CD14-positive monocyte (primary cell): ENCODE measurements around the gene C15orf40. TPM values are rescaled to one million over a fixed set of nuclear protein-coding genes. Genes with fewer than 3 reads are reported as not detected.
"Not testable (repeated sequence)": the region's sequence is repeated elsewhere in the genome, so short reads cannot be mapped to it uniquely, and the experiment has no call there.

ENCODE experiments used
- DNase-seq, 3 donors: peaks; one replicate each; pipeline ENCODE4 v3.0.0-alpha.2; 2011 to 2022
- H2AFZ ChIP-seq: 2 replicates; pipeline ENCODE4 v1.6.0; 2012; ENCODE audit warnings: mild to moderate bottlenecking, low read depth, low read length, inconsistent platforms; ENCODE audit not compliant: insufficient read depth, poor library complexity, severe bottlenecking
- H3K27ac ChIP-seq, 2 donors: 1 replicate in 1 of 2; 2 replicates in 1 of 2; pipeline ENCODE4 v1.5.1; 2012 to 2013; ENCODE audit warnings: low read length in 2 of 2, control low read depth in 1 of 2, inconsistent platforms in 1 of 2, low read depth in 1 of 2, mild to moderate bottlenecking in 1 of 2
- H3K27me3 ChIP-seq, 2 donors: one replicate each; pipeline versions ENCODE4 v1.6.0 to v1.6.1; 2011 to 2013; ENCODE audit warnings: low read length in 2 of 2; ENCODE audit not compliant: control insufficient read depth in 2 of 2, insufficient read depth in 2 of 2
- H3K36me3 ChIP-seq, 2 donors: replicated peaks in 1 of 2; 1 replicate in 1 of 2; 2 replicates in 1 of 2; pipeline versions ENCODE4 v1.5.1 to v1.6.1; 2012 to 2013; ENCODE audit warnings: low read length in 2 of 2, control low read depth in 1 of 2, inconsistent platforms in 1 of 2, mild to moderate bottlenecking in 1 of 2; ENCODE audit not compliant: insufficient read depth in 2 of 2, control insufficient read depth in 1 of 2
- H3K4me1 ChIP-seq, 2 donors: 1 replicate in 1 of 2; 2 replicates in 1 of 2; pipeline versions ENCODE4 v1.5.1 to v1.6.1; 2012 to 2013; ENCODE audit warnings: low read length in 2 of 2, control low read depth in 1 of 2, inconsistent platforms in 1 of 2, mild to moderate bottlenecking in 1 of 2, moderate library complexity in 1 of 2; ENCODE audit not compliant: insufficient read depth in 2 of 2, control insufficient read depth in 1 of 2
- H3K4me2 ChIP-seq: replicated peaks from 2 replicates; pipeline ENCODE3; 2012; ENCODE audit warnings: low read length, moderate library complexity, mild to moderate bottlenecking; ENCODE audit not compliant: poor library complexity, severe bottlenecking; ENCODE audit errors: extremely low read depth
- H3K4me3 ChIP-seq, 3 experiments: fragments of 200-600 bp in 1 of 3; sonication (generic) in 1 of 3; replicated peaks in 1 of 3; 1 replicate in 2 of 3; 2 replicates in 1 of 3; pipeline ENCODE4 v1.5.1; 2011 to 2013; ENCODE audit warnings: low read length in 3 of 3, mild to moderate bottlenecking in 3 of 3, control low read depth in 2 of 3, low read depth in 2 of 3, inconsistent platforms in 1 of 3, moderate library complexity in 1 of 3
- H3K79me2 ChIP-seq: 2 replicates; pipeline ENCODE4 v1.6.0; 2012; ENCODE audit warnings: mild to moderate bottlenecking, control low read depth, inconsistent platforms, low read length, moderate library complexity; ENCODE audit not compliant: insufficient read depth
- H3K9ac ChIP-seq: 2 replicates; pipeline ENCODE4 v1.6.0; 2017; ENCODE audit warnings: low read length, mild to moderate bottlenecking; ENCODE audit not compliant: insufficient read depth, poor library complexity, severe bottlenecking
- H3K9me3 ChIP-seq, 2 donors: replicated peaks in 1 of 2; 1 replicate in 1 of 2; 2 replicates in 1 of 2; pipeline versions ENCODE4 v1.5.1 to v1.6.1; 2012 to 2013; ENCODE audit warnings: low read length in 2 of 2, control low read depth in 1 of 2; ENCODE audit not compliant: control insufficient read depth in 1 of 2, insufficient read depth in 1 of 2
- H4K20me1 ChIP-seq: 2 replicates; pipeline ENCODE4 v1.6.0; 2012; ENCODE audit warnings: mild to moderate bottlenecking, low read length, control low read depth, moderate library complexity; ENCODE audit not compliant: insufficient read depth
- H3K27ac Mint-ChIP-seq, 7 donors: one replicate each; pipeline ENCODE4 v1.8.0; 2020; ENCODE audit warnings: mild to moderate bottlenecking in 7 of 7, mixed read lengths in 7 of 7, moderate library complexity in 6 of 7, inconsistent platforms in 2 of 7
- H3K27me3 Mint-ChIP-seq, 3 donors: one replicate each; pipeline ENCODE4 v1.8.0; 2021 to 2022; ENCODE audit warnings: low read depth in 3 of 3, mild to moderate bottlenecking in 3 of 3, mixed read lengths in 3 of 3, moderate library complexity in 3 of 3, inconsistent platforms in 1 of 3
- H3K36me3 Mint-ChIP-seq, 2 donors: one replicate each; pipeline ENCODE4 v1.8.0; 2020; ENCODE audit warnings: mixed read lengths in 2 of 2, inconsistent platforms in 1 of 2, mild to moderate bottlenecking in 1 of 2
- H3K4me1 Mint-ChIP-seq: one replicate; pipeline ENCODE4 v1.8.0; 2020; ENCODE audit warnings: mild to moderate bottlenecking, mixed read lengths
- H3K4me3 Mint-ChIP-seq, 2 donors: one replicate each; pipeline ENCODE4 v1.8.0; 2020; ENCODE audit warnings: mild to moderate bottlenecking in 2 of 2, mixed read lengths in 2 of 2, moderate library complexity in 1 of 2
- H3K9me3 Mint-ChIP-seq, 7 donors: one replicate each; pipeline ENCODE4 v1.8.0; 2020 to 2022; ENCODE audit warnings: mixed read lengths in 7 of 7, mild to moderate bottlenecking in 6 of 7, moderate library complexity in 6 of 7, inconsistent platforms in 2 of 7
- WGBS: methylation state at CpG from one replicate; pipeline ENCODE4 v1.1.5; 2013; ENCODE audit warnings: missing lambda C conversion rate; ENCODE audit not compliant: insufficient coverage; 5-methylcytosine and 5-hydroxymethylcytosine counted together
- intact Hi-C, 2 donors: fragments of 100-400 bp; cut with micrococcal nuclease; formaldehyde crosslinking; loops; one replicate each; pipeline versions ENCODE4 v1.15.0 to v1.15.1; 2023
- polyA plus RNA-seq, 3 donors: library from polyadenylated mRNA; depleted of rRNA in 1 of 3; unstranded in 2 of 3; stranded (reverse) in 1 of 3; fragments of 300-500 nt in 2 of 3; fragments of >200 nt in 1 of 3; fragmentation: Illumina TruSeq in 2 of 3; gene quantifications; 1 replicate in 2 of 3; 2 replicates in 1 of 3; pipeline ENCODE4 v1.2.3, GENCODE V29; 2012 to 2021
- TF ChIP-seq, protein P1 (sequence below): fragments of 200-600 bp; IDR thresholded peaks from one replicate; pipeline ENCODE4 v1.8.0; 2022; ENCODE audit warnings: antibody characterized with exemption, mild to moderate bottlenecking

Gene C15orf40
- polyA plus RNA-seq, 3 donors: 13.0 to 32.1 (median 25.7) TPM

DNA sequence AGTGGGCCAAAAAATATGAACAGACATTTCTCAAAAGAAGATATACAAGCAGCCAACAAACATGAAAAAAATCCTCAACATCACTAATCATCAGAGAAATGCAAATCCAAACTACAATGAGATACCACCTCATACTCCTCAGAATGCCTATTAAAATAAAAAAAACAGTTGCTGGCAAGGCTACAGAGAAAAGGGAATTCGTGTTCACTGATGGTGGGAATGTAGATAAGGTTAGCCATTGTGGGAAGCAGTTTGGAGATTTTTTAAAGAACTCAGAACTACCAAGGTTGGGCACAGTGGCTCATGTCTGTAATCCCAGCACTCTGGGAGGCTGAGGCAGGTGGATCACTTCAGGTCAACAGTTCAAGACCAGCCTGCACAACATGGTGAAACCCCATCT is 27.8 kb upstream of the C15orf40 start:
- H3K36me3 ChIP-seq: peaks cover 33 to 80% of the 10 kb centered on the region in 2 donors
- peaks cover 96% of the 10 kb centered on the region for H4K20me1 ChIP-seq
- H2AFZ ChIP-seq: no peak overlapping the region
- no peak overlapping the region for H3K4me3 Mint-ChIP-seq
- peaks cover 0 to 2% (median 0%) of the 10 kb centered on the region in 7 donors for H3K9me3 Mint-ChIP-seq
- no peak for DNase-seq
- H3K4me2 ChIP-seq: no peak overlapping the region
- H3K4me1 ChIP-seq: no peaks in the 10 kb centered on the region
- H3K4me1 Mint-ChIP-seq: peaks cover 4% of the 10 kb centered on the region
- H3K9ac ChIP-seq: no peak overlapping the region
- TF ChIP-seq, protein P1, sequence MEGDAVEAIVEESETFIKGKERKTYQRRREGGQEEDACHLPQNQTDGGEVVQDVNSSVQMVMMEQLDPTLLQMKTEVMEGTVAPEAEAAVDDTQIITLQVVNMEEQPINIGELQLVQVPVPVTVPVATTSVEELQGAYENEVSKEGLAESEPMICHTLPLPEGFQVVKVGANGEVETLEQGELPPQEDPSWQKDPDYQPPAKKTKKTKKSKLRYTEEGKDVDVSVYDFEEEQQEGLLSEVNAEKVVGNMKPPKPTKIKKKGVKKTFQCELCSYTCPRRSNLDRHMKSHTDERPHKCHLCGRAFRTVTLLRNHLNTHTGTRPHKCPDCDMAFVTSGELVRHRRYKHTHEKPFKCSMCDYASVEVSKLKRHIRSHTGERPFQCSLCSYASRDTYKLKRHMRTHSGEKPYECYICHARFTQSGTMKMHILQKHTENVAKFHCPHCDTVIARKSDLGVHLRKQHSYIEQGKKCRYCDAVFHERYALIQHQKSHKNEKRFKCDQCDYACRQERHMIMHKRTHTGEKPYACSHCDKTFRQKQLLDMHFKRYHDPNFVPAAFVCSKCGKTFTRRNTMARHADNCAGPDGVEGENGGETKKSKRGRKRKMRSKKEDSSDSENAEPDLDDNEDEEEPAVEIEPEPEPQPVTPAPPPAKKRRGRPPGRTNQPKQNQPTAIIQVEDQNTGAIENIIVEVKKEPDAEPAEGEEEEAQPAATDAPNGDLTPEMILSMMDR: no peak
- H3K9me3 ChIP-seq: no peaks in the 10 kb centered on the region
- no peak overlapping the region for H3K27ac ChIP-seq
- H3K36me3 Mint-ChIP-seq: peaks cover 63 to 81% of the 10 kb centered on the region in 2 donors
- peaks cover 76% of the 10 kb centered on the region for H3K79me2 ChIP-seq
- WGBS: 80% methylated on average over 1 of the region's 1 CpG
- intact Hi-C loops: no loop called here
- H3K27me3 Mint-ChIP-seq: no peaks in the 10 kb centered on the region
- H3K4me3 ChIP-seq: no peak overlapping the region
- peak overlapping the region in 6 of 7 donors; percentile 0 to 73 (median 30) for H3K27ac Mint-ChIP-seq
- H3K27me3 ChIP-seq: no peaks in the 10 kb centered on the region

DNA sequence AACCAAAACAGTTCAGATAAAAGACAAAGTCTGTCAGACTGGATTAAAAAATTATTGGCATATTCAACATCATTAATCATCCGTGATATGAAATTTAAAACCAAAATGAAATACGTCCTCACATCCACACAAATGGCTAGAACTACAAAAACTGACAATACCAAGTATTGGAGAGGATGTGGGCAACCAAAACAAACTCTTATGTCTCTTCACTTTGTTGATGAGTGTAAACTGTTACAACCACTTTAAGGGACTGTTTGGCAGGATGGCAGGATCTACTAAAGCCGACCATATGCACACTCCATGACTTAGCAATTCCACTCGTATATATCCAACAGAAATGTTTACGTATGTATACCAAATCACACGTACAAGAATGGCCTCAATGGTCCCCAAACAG is 24.8 kb upstream of the C15orf40 start:
- Histone ChIP-seq H3K9ac (no peak overlapping the region), H3K4me2 (no peak overlapping the region), H2AFZ (no peak overlapping the region), H3K27me3 (no peaks in the 10 kb centered on the region), H3K79me2 (peaks cover 94% of the 10 kb centered on the region), H4K20me1 (peaks cover 96% of the 10 kb centered on the region), H3K4me1 (no peaks in the 10 kb centered on the region), H3K27ac (no peak overlapping the region), H3K36me3 (peaks cover 36 to 73% of the 10 kb centered on the region in 2 donors), H3K9me3 (no peaks in the 10 kb centered on the region), H3K4me3 (no peak overlapping the region)
- H3K4me1 Mint-ChIP-seq: peaks cover 4% of the 10 kb centered on the region
- WGBS: no CpG with 5 or more reads among the region's 6 CpGs
- DNase-seq: no peak
- peaks cover 0 to 7% (median 2%) of the 10 kb centered on the region in 7 donors for H3K9me3 Mint-ChIP-seq
- no peaks in the 10 kb centered on the region for H3K27me3 Mint-ChIP-seq
- intact Hi-C loops: no loop called here
- H3K36me3 Mint-ChIP-seq: peaks cover 57 to 77% of the 10 kb centered on the region in 2 donors
- no peak overlapping the region for H3K27ac Mint-ChIP-seq
- TF ChIP-seq, protein P1: no peak
- H3K4me3 Mint-ChIP-seq: no peak overlapping the region

DNA sequence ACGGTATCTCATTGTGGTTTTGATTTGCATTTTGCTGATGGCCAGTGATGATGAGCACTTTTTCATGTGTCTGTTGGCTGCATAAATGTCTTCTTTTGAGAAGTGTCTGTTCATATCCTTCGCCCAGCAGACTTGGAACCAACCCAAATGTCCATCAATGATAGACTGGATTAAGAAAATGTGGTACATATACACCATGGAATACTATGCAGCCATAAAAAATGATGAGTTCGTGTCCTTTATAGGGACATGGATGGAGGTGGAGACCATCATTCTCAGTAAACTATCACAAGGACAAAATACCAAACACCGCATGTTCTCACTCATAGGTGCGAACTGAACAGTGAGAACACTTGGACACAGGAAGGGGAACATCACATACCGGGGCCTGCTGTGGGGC is 19.8 kb upstream of the C15orf40 start:
- H3K27ac Mint-ChIP-seq, intact Hi-C loops, DNase-seq, H3K4me2 ChIP-seq, H3K4me3 ChIP-seq, H3K27me3 Mint-ChIP-seq, H3K9me3 ChIP-seq, H3K27ac ChIP-seq, H3K9me3 Mint-ChIP-seq, H3K4me1 Mint-ChIP-seq, H3K4me3 Mint-ChIP-seq, H3K4me1 ChIP-seq, H2AFZ ChIP-seq, H3K27me3 ChIP-seq, H3K9ac ChIP-seq: not testable (repeated sequence)
- H3K36me3 ChIP-seq: peaks cover 59 to 73% of the 10 kb centered on the region in 2 donors
- peaks cover 84% of the 10 kb centered on the region for H4K20me1 ChIP-seq
- H3K36me3 Mint-ChIP-seq: peaks cover 55 to 75% of the 10 kb centered on the region in 2 donors
- H3K79me2 ChIP-seq: peaks cover 57% of the 10 kb centered on the region
- no CpG with 5 or more reads among the region's 6 CpGs for WGBS
